Panc1 (cell line): Measurements from ENCODE around the gene KHNYN. TPM values are rescaled to one million over a fixed set of nuclear protein-coding genes. Genes with fewer than 3 reads are reported as not detected.

Source experiments
- ATAC-seq: fragments of 200-7000 bp; cut with Tn5 transposase; 2 replicates; pipeline ENCODE4 v1.9.1; 2020; ENCODE audit warnings: mild to moderate bottlenecking, moderate library complexity
- BruUV-seq: library from RNA; stranded (reverse); fragments of 400-500 nt; replicated peaks from 2 replicates; lab custom pipeline; 2021; lab: Mats Ljungman, UMichigan
- CTCF ChIA-PET: fragments of 300-600 bp; sonication (Branson Sonifier 250); formaldehyde crosslinking; loops from one replicate; lab custom pipeline; 2022; ENCODE audit warnings: antibody characterized with exemption; lab: Charles Lee
- POLR2A ChIA-PET: fragments of 300-600 bp; sonication (Branson Sonifier 250); formaldehyde crosslinking; loops from one replicate; lab custom pipeline; 2022; ENCODE audit warnings: antibody characterized with exemption; lab: Charles Lee
- DNase-seq: peaks from one replicate; pipeline ENCODE4 v3.0.0-alpha.2; 2010; ENCODE audit warnings: low read depth, low spot score
- H3K27ac ChIP-seq: 2 replicates; pipeline ENCODE4 v1.5.1; 2011; ENCODE audit warnings: mild to moderate bottlenecking, low read length, inconsistent platforms
- H3K27me3 ChIP-seq: fragments of 200-500 bp; sonication (Bioruptor generic); 2 replicates; pipeline ENCODE4 v1.6.0; 2014; ENCODE audit warnings: low read length, inconsistent platforms; ENCODE audit not compliant: control insufficient read depth, insufficient read depth
- H3K36me3 ChIP-seq: fragments of 200-500 bp; sonication (Bioruptor generic); 2 replicates; pipeline ENCODE4 v1.5.1; 2014; ENCODE audit warnings: inconsistent platforms, mild to moderate bottlenecking, low read length, moderate library complexity; ENCODE audit not compliant: control insufficient read depth, insufficient read depth
- H3K4me1 ChIP-seq: 2 replicates; pipeline ENCODE4 v1.5.1; 2011; ENCODE audit warnings: inconsistent platforms, mild to moderate bottlenecking, low read length, moderate library complexity; ENCODE audit not compliant: control insufficient read depth, insufficient read depth
- H3K4me3 ChIP-seq, 2 experiments: 2 replicates each; pipeline ENCODE4 v1.5.1; 2011 to 2012; ENCODE audit warnings: low read depth in 2 of 2, low read length in 2 of 2, mild to moderate bottlenecking in 2 of 2, inconsistent platforms in 1 of 2, moderate library complexity in 1 of 2
- H3K9me3 ChIP-seq: fragments of 200-500 bp; sonication (Bioruptor generic); 2 replicates; pipeline ENCODE4 v1.5.1; 2014; ENCODE audit warnings: low read depth, mild to moderate bottlenecking, inconsistent platforms, low read length, moderate library complexity; ENCODE audit not compliant: control insufficient read depth, insufficient read depth
- CTCF ChIP-seq: fragments of 450-650 bp; IDR thresholded peaks from 2 replicates; pipeline ENCODE4 v1.5.1; 2017; ENCODE audit warnings: mild to moderate bottlenecking
- POLR2AphosphoS5 ChIP-seq: IDR thresholded peaks from 2 replicates; pipeline ENCODE4 v1.6.1; 2012; ENCODE audit warnings: mild to moderate bottlenecking, low read depth, low read length, moderate library complexity
- REST ChIP-seq, 2 experiments: IDR thresholded peaks; 2 replicates each; pipeline ENCODE4 v1.6.1; 2011 to 2012; ENCODE audit warnings: low read depth in 2 of 2, control low read depth in 1 of 2, low read length in 1 of 2, mild to moderate bottlenecking in 1 of 2, moderate library complexity in 1 of 2; ENCODE audit not compliant: insufficient read depth in 1 of 2
- SIN3A ChIP-seq: IDR thresholded peaks from 2 replicates; pipeline ENCODE4 v1.6.1; 2012; ENCODE audit warnings: low read depth, mild to moderate bottlenecking, low read length, moderate library complexity, borderline replicate concordance; ENCODE audit not compliant: insufficient read depth
- TCF7L2 ChIP-seq: IDR thresholded peaks from 2 replicates; pipeline ENCODE4 v1.6.1; 2011; ENCODE audit warnings: mild to moderate bottlenecking, low read depth, low read length, inconsistent platforms
- in situ Hi-C: cut with HindIII; loops from 2 replicates; pipeline ENCODE4 v1.10.0; 2016; ENCODE audit warnings: low sequenced_read_pairs, low pct_unique_long_range_greater_than_20kb
- intact Hi-C: fragments of 100-400 bp; cut with micrococcal nuclease; formaldehyde crosslinking; loops from one replicate; pipeline ENCODE4 v1.10.0; 2022; ENCODE audit not compliant: unreplicated experiment
- total RNA-seq: library from RNA; stranded (reverse); gene quantifications from one replicate; pipeline ENCODE4 v1.2.1, GENCODE V29; 2021; ENCODE audit not compliant: unreplicated experiment

The KHNYN gene
- total RNA-seq, 1 experiment from 2014 or later: 37.6 TPM

- BruUV-seq: no TSS peak
- DNase-seq (no peak), ATAC-seq (no peak)
- POLR2A ChIA-PET: no interaction called here
- Histone ChIP-seq H3K9me3 (no peaks in the 10 kb centered on the region), H3K27me3 (no peaks in the 10 kb centered on the region), H3K4me1 (peaks cover 4% of the 10 kb centered on the region), H3K4me3 (no peak overlapping the region), H3K27ac (no peak overlapping the region), H3K36me3 (peaks cover 6% of the 10 kb centered on the region; the same call in 1 of the 2 replicates)
- no peak for TF ChIP-seq POLR2AphosphoS5
- TF ChIP-seq REST (IDR thresholded peaks at IDR 0.05; ENCODE audit: insufficient read depth in 1 of 2, low read depth in 2 of 2, low read length in 1 of 2): no peak
- TF ChIP-seq SIN3A: no peak
- no peak for TF ChIP-seq CTCF
- no peak for TF ChIP-seq TCF7L2
- in situ Hi-C loops (no loop called here), intact Hi-C loops (no loop called here)
- CTCF ChIA-PET: interaction anchor here (0.7 kb wide), 1 partner anchor 102 kb away, joined by 3 read pairs; no protein-coding TSS in a partner anchor
These were observed 3.4 kb upstream of the KHNYN start for GRCh38 chr14:24426150-24426911.

- no peak overlapping the region for H3K4me3 ChIP-seq
- intact Hi-C loops: no loop called here
- TF ChIP-seq POLR2AphosphoS5: no peak
- TF ChIP-seq CTCF: no peak
- TF ChIP-seq SIN3A: no peak
- TF ChIP-seq REST (IDR thresholded peaks at IDR 0.05; ENCODE audit: insufficient read depth in 1 of 2, low read depth in 2 of 2, low read length in 1 of 2): no peak
- TF ChIP-seq TCF7L2: no peak
- ATAC-seq (no peak), DNase-seq (no peak)
- H3K4me1 ChIP-seq: peaks cover 8% of the 10 kb centered on the region
- no peaks in the 10 kb centered on the region for H3K27me3 ChIP-seq
- CTCF ChIA-PET: no interaction called here
- H3K9me3 ChIP-seq: no peaks in the 10 kb centered on the region
- H3K27ac ChIP-seq: no peak overlapping the region
- in situ Hi-C loops: no loop called here
- BruUV-seq: no TSS peak
- H3K36me3 ChIP-seq: peaks cover 6% of the 10 kb centered on the region; the same call in 1 of the 2 replicates
- POLR2A ChIA-PET: no interaction called here
These were observed 2.7 kb upstream of the KHNYN start for GRCh38 chr14:24426912-24427536.
